ENCODE measurements around the gene STRAP. TPM values are rescaled to one million over a fixed set of nuclear protein-coding genes. Genes with fewer than 3 reads are reported as not detected.

Gene STRAP
- total and polyA plus RNA-seq, 9 of the 15 experiments (the other 6 are each of a cell fraction or from before 2014, with no cell fraction given) = 58.5 to 134 (median 89.5) TPM

DNA sequence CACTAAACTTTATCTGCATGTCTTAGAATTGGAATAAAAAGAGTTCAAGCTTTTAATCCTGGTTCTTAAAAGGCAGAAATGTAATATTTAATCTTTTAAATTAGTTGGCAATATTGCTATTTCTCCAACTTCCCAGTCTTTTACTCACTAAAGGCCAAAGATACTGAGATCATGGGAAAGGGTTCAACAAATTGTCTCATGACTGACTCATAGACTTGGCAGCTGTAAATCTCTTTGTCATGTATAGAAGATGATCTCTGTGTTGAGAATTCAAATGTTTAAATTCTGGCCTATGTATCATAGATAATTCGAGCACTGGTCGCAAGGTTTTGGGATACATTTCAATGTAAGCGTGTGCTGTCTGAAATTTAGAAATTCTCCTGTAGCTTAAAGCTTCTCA, 40.1 kb upstream of the STRAP start (continued):
- no peak for TF ChIP-seq ATF3 (IDR thresholded peaks at IDR 0.05)
- no peak for TF ChIP-seq ATF3 (CRISPR knock-in tag; conservative IDR thresholded peaks at IDR 0.05)
- TF ChIP-seq TRIM24 (IDR thresholded peaks at IDR 0.05) = no peak
- TF ChIP-seq, protein P1, sequence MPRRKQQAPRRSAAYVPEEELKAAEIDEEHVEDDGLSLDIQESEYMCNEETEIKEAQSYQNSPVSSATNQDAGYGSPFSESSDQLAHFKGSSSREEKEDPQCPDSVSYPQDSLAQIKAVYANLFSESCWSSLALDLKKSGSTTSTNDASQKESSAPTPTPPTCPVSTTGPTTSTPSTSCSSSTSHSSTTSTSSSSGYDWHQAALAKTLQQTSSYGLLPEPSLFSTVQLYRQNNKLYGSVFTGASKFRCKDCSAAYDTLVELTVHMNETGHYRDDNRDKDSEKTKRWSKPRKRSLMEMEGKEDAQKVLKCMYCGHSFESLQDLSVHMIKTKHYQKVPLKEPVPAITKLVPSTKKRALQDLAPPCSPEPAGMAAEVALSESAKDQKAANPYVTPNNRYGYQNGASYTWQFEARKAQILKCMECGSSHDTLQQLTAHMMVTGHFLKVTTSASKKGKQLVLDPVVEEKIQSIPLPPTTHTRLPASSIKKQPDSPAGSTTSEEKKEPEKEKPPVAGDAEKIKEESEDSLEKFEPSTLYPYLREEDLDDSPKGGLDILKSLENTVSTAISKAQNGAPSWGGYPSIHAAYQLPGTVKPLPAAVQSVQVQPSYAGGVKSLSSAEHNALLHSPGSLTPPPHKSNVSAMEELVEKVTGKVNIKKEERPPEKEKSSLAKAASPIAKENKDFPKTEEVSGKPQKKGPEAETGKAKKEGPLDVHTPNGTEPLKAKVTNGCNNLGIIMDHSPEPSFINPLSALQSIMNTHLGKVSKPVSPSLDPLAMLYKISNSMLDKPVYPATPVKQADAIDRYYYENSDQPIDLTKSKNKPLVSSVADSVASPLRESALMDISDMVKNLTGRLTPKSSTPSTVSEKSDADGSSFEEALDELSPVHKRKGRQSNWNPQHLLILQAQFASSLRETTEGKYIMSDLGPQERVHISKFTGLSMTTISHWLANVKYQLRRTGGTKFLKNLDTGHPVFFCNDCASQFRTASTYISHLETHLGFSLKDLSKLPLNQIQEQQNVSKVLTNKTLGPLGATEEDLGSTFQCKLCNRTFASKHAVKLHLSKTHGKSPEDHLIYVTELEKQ (CRISPR knock-in tag; IDR thresholded peaks at IDR 0.05) = no peak

DNA sequence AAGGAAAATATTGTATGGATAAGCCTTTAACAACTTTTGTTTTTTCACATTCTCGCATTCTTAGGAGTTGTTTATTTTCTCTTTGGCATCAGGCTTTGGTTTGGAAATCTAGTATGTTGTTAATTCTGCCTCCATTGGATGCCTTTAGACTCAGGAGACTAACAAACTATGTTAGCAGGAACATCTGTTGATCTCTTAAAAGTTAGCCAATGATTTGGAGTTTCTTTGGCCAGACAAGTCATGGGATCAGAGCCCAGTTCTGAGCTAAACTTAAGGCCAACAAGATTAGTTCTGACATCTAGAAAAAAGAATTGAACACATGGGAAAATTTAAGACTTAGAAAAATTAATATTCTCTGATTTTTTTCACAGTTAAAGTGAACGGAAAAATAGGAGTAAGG, 35.3 kb upstream of the STRAP start:
- no TSS peak for BruUV-seq (replicated peaks)
- 0% methylated on average over 2 of the region's 2 CpGs for WGBS (ENCODE audit: insufficient coverage, low coverage, missing lambda C conversion rate)
- Histone ChIP-seq H3K4me3 (no peak overlapping the region), H3K9ac (ENCODE audit: insufficient read depth in 1 of 2, low read depth in 2 of 2, low read length in 2 of 2) (no peak overlapping the region), H3K4me2 (ENCODE audit: insufficient read depth, low read length) (no peak overlapping the region), H3K4me1 (replicated peaks in 1 of 2; ENCODE audit: control insufficient read depth in 2 of 2, insufficient read depth in 2 of 2, low read length in 2 of 2) (no peaks in the 10 kb centered on the region), H3K36me3 (ENCODE audit: control insufficient read depth, insufficient read depth, low read length) (no peaks in the 10 kb centered on the region), H3K9me1 (ENCODE audit: control insufficient read depth, insufficient read depth, low read length) (no peaks in the 10 kb centered on the region), H3K79me2 (ENCODE audit: control insufficient read depth, insufficient read depth, low read length) (no peaks in the 10 kb centered on the region), H3K27ac (ENCODE audit: extremely low read depth, low read depth, low read length) (no peak overlapping the region), H3K9me3 (replicated peaks; ENCODE audit: control insufficient read depth, insufficient read depth, low read depth, low read length) (no peaks in the 10 kb centered on the region), H4K20me1 (replicated peaks; ENCODE audit: control insufficient read depth, insufficient read depth, low read length) (no peaks in the 10 kb centered on the region), H2AFZ (ENCODE audit: low read depth, low read length) (no peak overlapping the region), H3K27me3 (ENCODE audit: control insufficient read depth in 2 of 2, insufficient read depth in 2 of 2, low read length in 2 of 2) (no peaks in the 10 kb centered on the region)
- intact Hi-C loops (cut with micrococcal nuclease) (no loop called here), in situ Hi-C loops (cut with MboI) (no loop called here)
- CTCF ChIA-PET (ENCODE audit: low intra/inter-chr PET ratio) = no interaction called here
- DNase-seq (ENCODE audit: extremely low read depth in 1 of 4, low spot score in 3 of 4) = no peak
- POLR2A ChIA-PET = no interaction called here
- FAIRE-seq = no peak
- ATAC-seq = no peak
- TF ChIP-seq ZBTB11 (CRISPR knock-in tag; IDR thresholded peaks at IDR 0.05) (no peak), ZNF57 (CRISPR knock-in tag; IDR thresholded peaks at IDR 0.05) (no peak), TCFL5 (CRISPR knock-in tag; conservative IDR thresholded peaks at IDR 0.05) (no peak), TRIM25 (IDR thresholded peaks at IDR 0.05; ENCODE audit: borderline replicate concordance) (no peak), MBD1 (CRISPR knock-in tag; IDR thresholded peaks at IDR 0.05) (no peak)
